RKO (cell line): Measurements from ENCODE around the gene SPEM3.

Experiments used
- DNase-seq: peaks from one replicate; pipeline ENCODE4 v3.0.0-alpha.2; 2016; ENCODE audit warnings: low spot score

SPEM3 gene

GRCh38 chr17:7403977-7404736, 24.5 kb upstream of the SPEM3 start, which contains the start of gene TMEM256:
TSS of gene TMEM256 (minus strand) at chr17:7404097. CDS start at chr17:7404084, 13 bp downstream.
- peak; percentile 99 for DNase-seq

DNA sequence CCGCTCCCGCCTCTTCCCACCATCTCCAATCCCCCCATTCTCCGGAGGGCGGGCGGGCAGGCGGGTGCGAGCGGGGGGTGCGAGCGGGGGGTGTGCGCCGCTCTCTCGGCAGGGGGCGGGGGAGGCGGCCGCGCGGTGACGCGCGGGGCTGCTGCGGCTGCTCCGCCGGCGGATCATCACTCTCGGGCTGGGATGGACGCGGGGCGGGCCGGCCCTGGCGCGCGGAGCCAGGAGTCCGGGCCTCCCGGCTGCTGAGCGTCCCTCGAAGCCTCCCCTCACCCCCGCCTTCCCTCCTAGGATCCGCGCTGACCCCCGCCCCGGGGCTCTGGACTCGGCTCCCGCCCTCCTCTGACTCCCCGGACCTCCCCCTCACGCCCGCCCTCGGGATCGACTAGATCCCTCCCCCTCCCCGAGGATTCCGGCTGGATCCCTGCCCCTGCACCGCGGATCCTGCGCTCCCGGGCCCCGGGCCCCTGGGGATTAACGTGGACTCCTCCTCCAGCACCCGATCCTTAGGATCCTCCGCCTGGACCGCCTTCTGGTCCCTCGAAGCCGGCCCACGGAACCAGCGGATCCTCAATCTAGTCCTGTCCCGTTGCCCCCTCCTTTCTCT, 23.8 kb upstream of the SPEM3 start:
- peak; percentile 19 for DNase-seq

DNA sequence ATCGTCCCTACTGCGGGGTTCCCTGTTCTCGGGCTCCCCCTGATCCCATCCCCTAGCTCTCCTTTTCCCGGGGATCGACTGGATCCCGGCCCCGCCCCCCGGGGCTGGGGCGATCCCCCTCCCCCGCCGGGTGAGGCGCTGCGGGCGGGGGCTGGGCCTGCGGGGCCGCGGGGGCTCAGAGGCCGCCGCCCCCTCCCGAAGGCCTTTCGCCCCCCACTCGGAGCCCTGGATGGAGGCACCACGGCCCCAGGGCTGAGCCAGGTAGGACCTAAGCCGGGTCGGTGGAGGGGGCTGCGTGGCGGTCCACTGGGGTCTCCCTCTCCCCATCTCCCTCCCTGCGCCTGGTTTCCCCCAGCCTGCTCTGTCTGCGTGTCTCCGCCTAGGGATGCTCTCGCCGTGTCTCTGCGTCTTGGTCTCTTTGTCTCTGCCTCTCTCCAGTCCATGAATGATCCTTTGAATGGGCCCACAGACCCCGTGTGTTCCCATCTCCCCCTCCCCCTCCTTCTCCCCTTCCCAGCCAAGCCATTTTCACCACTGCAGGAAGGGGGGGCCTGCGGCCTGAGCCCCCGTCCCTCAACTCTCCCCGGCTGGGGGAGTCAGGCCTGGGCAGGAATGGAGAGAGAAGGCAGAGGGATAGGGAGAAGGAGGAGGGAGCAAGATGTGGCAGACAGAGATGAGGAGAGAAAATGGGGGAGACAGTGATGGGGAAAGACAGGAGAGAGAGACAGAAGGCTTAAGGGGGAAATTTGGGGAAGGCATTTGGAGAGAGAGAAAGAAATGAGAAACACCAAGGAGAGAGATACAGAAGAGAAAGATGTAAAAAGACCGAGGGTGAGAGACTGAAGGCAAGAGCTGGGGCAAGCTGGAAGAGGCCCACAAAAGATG, 23.1 kb upstream of the SPEM3 start:
- peak; percentile 30 for DNase-seq

DNA sequence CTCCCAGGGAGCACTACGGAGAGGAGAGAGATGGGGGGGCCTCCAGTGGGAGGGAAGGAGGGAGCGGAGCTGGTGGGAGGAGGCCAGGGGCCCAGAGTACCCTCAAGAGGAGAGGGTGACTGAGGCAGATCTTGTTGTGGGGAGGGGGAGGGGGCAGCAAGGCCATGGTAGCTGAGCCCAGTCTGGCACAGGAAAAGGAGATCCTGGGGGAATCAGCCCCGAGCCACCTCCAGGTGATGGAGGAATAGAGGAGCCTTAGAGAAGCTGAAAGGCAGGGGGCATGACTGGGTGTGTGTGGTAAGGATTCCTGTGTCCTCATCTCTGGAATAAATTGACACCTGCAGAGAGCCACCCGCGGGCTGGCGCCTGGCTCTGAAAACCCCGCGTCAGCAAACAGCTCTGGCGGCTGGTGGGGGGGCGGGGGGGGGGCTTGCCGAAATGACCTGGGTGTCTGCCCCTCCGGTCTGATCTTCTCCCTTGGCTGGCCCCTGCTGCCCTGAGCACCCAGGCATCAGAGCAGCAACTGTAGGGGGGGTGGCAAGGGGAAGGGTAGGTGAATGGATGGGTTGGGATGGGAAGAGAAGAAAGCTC, 22.3 kb upstream of the SPEM3 start:
- no peak for DNase-seq

DNA sequence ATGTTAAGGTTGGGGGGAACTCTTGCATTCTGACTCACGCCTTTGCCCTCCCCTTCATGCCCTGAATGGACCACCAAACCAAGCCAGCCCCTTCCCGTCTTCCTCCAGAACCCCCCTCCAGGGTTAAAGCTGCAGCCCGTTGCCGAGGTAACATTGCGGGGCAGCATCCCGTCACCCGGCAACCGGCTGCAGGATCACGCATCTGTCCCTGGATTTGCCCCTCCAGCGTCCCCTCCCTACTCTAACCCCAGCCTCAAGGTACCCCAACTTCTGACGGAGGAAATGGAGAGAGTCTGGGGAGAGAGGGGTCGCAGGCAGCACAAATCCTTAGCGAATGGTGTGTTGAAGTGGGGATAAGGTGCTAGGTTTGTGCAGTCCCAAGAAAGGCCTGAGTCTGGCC, 21.6 kb upstream of the SPEM3 start:
- no peak for DNase-seq

DNA sequence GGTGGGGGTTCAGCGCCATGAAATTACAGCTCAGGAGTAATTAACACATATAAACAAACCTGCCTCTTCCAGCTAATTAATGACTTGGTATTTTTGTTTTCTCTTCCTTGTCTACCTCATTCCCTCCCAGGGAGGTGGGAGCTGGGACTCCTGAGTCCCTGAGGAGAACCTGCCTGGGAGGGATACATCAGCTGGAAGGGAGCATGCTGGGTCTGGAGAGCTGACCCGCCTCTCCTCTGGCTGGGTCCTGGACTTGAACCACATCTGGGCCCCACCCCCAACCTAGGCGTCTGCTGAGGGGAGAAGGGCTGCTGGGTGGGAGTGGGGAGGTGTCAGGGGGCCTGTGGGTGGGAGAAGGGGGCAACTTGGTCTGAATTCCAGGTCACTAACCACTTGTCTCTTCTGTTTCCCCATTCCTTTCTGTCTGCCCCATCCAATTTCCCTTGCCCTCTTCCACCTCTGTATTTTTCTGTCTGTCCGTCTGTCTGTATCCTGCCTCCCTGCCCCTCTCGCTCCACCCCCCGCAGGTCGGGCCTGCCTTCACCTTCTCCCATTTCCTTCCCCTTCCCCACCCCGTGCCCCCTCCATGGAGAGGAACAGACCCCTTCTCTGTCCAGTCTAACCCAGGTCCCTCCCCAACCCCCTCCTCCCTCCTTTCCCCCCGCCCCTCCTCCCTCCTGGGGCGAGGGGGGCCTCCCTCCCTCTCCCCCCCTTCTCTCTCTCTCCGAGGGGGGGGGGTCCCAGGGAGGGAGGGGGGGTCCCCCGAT, 21.0 kb upstream of the SPEM3 start, which contains the start of gene NLGN2:
TSS of gene NLGN2 (plus strand) at position 361 of the 767 bp plus-strand sequence. CDS start 411 bp downstream, outside the sequence.
- no peak for DNase-seq

DNA sequence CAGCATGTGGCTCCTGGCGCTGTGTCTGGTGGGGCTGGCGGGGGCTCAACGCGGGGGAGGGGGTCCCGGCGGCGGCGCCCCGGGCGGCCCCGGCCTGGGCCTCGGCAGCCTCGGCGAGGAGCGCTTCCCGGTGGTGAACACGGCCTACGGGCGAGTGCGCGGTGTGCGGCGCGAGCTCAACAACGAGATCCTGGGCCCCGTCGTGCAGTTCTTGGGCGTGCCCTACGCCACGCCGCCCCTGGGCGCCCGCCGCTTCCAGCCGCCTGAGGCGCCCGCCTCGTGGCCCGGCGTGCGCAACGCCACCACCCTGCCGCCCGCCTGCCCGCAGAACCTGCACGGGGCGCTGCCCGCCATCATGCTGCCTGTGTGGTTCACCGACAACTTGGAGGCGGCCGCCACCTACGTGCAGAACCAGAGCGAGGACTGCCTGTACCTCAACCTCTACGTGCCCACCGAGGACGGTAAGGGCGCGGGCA, 20.4 kb upstream of the SPEM3 start:
- no peak for DNase-seq

- no peak for DNase-seq
Observed at GRCh38 chr17:7408863-7409262, 19.8 kb upstream of the SPEM3 start.

DNA sequence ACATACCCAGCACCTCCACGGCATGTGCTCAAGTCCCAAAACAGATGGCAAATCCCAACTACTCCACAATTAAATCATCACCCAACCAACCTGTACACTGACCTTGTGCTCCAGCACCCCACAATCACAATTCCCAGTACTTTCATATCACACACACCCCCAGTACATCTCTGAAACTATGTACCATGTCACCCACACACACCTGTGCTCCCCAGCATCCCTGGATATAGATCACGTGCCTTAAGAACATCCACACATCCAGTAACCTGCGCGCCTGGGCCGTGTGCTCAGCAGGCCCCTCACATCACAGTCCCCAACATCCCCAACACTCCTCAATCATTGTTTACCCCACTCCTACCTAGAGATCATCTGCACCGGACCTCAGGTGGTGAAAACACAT, 18.9 kb upstream of the SPEM3 start:
- no peak for DNase-seq

GRCh38 chr17:7410634-7411426, 17.8 kb upstream of the SPEM3 start:
- no peak for DNase-seq

GRCh38 chr17:7411427-7411750, 17.3 kb upstream of the SPEM3 start:
- no peak for DNase-seq

DNA sequence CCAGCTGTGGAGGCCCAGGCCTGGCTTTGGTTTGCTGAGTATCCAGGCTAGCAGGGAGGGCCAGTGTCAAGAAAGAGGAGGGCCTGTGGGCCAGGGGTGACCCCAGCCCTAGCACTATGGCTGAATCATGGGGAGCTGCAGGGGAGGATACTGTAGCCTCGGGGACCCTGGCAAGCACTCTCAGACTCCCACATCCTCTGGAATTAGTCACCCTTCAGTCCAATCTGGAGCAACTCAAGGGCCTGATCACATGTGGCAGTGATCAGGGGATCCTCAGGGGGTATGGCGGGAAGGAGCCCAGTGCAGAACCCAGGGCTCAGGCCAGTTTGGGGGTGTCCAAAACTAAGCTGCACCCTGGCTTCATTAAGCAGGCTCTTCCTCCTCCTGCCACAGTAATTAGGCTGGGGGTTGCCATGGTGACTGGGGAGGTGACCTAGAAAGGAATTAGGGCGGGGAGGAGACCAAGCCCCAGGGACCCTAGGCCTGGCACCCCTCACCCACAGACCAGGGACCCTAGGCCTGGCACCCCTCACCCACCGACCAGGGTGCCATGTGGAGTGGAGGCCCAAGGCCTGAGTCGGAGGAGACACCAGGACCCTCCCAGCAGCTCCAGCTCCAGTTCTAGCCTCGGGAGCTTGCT, 15.2 kb upstream of the SPEM3 start:
- no peak for DNase-seq

DNA sequence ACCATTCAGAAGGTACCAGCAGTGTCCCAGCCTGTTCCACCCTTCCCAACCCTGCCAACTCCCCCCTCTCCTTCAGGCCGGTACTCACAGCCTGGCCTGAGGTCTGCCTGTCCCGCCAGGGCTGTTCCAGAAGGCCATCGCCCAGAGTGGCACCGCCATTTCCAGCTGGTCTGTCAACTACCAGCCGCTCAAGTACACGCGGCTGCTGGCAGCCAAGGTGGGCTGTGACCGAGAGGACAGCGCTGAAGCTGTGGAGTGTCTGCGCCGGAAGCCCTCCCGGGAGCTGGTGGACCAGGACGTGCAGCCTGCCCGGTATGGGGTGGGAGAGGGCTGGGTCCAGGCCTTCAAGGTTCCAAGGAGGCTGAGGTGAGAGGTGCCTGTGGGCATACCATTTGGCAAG, 13.8 kb upstream of the SPEM3 start:
- no peak for DNase-seq

GRCh38 chr17:7415784-7416183, 12.9 kb upstream of the SPEM3 start:
- DNase-seq: no peak

DNA sequence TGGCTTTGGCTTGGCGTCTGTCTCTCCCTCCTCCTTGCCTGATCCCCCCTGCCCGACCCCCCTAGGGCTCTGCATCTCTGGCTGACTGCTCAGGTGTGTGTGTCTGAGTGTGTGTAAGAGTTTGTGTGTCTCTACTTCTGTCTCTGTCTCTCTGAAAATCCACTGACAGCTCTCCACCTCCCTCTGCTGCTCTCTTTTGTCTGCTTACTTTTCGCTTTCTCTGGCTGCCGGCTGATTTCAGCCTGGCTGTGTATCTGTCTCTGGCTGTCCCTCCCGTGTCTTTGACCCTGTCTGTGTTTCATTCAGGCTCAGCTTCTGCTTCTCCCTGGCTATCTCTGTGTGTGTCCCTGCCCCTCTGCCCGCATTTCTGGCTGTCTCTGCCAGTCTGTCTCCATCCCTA, 12.3 kb upstream of the SPEM3 start:
- no peak for DNase-seq

DNA sequence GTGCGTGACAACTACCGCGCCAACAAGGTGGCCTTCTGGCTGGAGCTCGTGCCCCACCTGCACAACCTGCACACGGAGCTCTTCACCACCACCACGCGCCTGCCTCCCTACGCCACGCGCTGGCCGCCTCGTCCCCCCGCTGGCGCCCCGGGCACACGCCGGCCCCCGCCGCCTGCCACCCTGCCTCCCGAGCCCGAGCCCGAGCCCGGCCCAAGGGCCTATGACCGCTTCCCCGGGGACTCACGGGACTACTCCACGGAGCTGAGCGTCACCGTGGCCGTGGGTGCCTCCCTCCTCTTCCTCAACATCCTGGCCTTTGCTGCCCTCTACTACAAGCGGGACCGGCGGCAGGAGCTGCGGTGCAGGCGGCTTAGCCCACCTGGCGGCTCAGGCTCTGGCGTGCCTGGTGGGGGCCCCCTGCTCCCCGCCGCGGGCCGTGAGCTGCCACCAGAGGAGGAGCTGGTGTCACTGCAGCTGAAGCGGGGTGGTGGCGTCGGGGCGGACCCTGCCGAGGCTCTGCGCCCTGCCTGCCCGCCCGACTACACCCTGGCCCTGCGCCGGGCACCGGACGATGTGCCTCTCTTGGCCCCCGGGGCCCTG, 11.5 kb upstream of the SPEM3 start:
- no peak for DNase-seq

DNA sequence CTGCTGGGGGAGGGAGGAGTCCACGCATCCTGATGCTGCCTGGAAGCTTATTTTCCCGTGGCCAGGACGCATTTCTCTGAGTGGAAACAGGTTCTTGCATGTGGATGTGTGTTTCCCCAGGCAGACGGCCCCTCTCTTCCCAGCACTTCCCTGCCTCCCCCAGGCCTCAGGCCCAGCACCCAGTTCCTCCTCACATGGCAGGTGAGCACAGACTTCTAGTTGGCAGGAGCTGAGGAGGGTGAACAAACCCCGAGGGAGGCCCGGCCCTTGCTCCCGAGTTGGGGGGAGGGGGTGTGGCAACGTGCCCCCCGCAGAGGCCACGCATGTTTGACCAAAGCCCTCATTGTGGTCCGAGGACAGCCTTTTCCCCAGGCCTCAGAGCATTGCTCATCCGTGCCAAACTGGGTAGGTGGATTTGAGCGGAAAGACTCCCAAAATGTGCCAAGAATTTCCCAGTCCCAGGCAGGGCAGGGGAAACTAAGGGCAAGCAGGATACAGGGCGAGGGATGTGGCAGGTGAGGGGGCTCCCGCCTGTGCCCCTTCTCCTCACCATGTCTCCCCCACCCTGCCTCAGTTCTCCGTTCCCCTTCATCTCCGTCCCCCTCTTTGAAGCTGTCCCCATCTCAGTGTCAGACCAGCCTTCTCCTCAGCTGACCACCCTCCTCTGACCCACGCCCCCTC, 10.0 kb upstream of the SPEM3 start:
- DNase-seq: no peak

DNA sequence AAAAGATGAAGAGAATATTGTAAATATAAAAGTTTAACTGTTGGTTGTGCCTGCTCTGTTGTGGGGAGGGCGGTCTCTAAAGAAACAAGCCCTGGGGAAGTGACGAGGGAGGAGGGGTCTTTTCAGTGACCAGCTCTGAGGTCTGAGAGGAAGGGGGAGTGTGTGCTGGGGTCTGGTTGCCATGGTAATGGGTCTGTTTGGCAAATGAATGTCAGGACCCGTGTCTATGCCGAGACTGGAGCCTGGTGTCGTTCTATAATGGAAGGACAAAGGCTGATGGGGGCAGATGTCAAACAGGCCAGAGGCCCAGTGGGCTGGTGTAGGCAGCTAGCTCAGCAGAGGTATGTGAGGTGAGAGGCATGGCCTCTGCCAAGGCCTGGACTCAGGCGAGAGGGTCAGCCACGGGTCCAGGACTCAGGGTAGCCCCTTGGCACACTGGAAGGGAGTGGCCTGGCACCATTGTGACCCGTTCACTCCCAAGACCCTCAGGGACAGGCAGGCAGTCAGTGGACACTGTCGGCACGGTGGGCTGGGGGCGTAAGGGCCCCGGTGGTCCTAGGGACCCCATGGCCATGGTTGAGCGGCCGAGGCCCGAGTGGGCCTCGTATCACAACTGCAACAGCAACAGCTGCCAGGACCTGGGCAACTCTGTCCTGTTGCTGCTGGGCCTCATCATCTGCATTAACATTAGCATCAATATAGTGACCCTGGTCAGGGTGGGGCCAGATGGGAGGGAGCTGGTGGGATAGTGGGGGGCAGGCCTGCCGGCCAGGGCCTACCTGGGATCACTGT, 8.6 kb upstream of the SPEM3 start, which contains the start of gene SPEM1:
TSS of gene SPEM1 (plus strand) at position 506 of the 792 bp plus-strand sequence. CDS start at position 567, 61 bp downstream.
- DNase-seq: no peak
